Measurements from ENCODE around the gene IFNA6. TPM values are rescaled to one million over a fixed set of nuclear protein-coding genes. Genes with fewer than 3 reads are reported as not detected.

Gene IFNA6
- not detected in 2 replicates for total RNA-seq

DNA sequence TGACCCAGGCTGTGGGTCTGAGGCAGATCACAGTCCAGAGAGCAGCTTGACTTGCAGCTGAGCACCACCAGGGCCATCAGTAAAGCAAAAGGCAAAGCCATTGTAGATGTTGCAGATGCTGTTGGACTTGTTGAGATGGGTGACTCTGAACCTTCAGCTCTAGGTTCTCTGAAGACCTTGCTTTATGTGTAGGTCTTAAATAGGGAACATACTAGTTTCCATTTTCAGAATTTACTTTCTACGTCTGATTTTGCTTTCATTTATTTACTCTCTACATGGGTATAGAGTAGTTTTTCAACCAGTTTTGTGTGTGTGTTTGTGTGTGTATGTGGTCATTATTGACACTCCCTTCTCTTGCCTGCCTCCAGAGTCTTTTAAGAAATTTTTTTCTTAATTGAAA lies at the start of gene IFNA6:
TSS of gene IFNA6 (minus strand) at position 101 of the 400 bp plus-strand sequence. CDS start at position 101, 0 bp downstream.
- Histone ChIP-seq H3K27me3 (ENCODE audit: control insufficient read depth, insufficient read depth, low read length) (peaks cover 6% of the 10 kb centered on the region), H3K36me3 (ENCODE audit: control insufficient read depth, insufficient read depth, low read length) (no peaks in the 10 kb centered on the region), H3K4me3 (ENCODE audit: low read depth, low read length) (no peak within 1 kb of the TSS)
- DNase-seq (ENCODE audit: low read depth) (no peak), FAIRE-seq (peak; percentile 18)
- TF ChIP-seq CTCF (IDR thresholded peaks at IDR 0.05; ENCODE audit: insufficient read depth, low read length, severe bottlenecking), result no peak

GRCh38 chr9:21399956-21400355 lies 49.3 kb upstream of the IFNA6 start:
- Histone ChIP-seq H3K36me3 (ENCODE audit: control insufficient read depth, insufficient read depth, low read length) (no peaks in the 10 kb centered on the region), H3K4me3 (ENCODE audit: low read depth, low read length) (no peak overlapping the region), H3K27me3 (ENCODE audit: control insufficient read depth, insufficient read depth, low read length) (peaks cover 23% of the 10 kb centered on the region)
- FAIRE-seq (no peak), DNase-seq (ENCODE audit: low read depth) (no peak)
- TF ChIP-seq CTCF (IDR thresholded peaks at IDR 0.05; ENCODE audit: insufficient read depth, low read length, severe bottlenecking), result no peak

DNA sequence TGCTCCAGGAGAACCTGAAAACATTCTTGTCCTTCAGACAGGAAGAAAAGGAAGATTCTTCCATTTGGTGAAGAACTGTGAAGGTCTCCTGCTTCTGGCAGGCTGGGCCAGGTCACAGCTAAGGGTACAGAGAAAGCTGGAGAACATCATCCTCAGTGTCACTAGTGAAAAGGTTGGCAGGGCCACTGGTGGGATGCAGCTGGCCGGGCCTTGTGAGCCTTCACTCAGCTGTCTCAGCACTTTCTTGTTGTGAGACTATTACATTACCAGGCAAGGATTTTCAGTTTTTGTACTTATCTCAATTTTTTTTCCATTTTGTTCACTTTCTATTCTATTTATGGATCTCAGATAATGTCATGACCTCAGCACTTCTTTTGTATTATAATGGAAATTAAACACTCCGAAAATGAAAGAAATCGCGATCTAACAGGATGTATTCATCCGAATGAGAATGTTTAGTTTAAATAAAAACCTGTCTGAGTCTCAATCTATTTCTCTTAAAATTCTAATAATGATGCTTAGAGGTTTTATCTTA lies 48.3 kb upstream of the IFNA6 start:
- Histone ChIP-seq H3K36me3 (ENCODE audit: control insufficient read depth, insufficient read depth, low read length) (no peaks in the 10 kb centered on the region), H3K27me3 (ENCODE audit: control insufficient read depth, insufficient read depth, low read length) (peaks cover 23% of the 10 kb centered on the region), H3K4me3 (ENCODE audit: low read depth, low read length) (no peak overlapping the region)
- FAIRE-seq, result no peak
- no peak for TF ChIP-seq CTCF (IDR thresholded peaks at IDR 0.05; ENCODE audit: insufficient read depth, low read length, severe bottlenecking)
- DNase-seq (ENCODE audit: low read depth), result no peak

DNA sequence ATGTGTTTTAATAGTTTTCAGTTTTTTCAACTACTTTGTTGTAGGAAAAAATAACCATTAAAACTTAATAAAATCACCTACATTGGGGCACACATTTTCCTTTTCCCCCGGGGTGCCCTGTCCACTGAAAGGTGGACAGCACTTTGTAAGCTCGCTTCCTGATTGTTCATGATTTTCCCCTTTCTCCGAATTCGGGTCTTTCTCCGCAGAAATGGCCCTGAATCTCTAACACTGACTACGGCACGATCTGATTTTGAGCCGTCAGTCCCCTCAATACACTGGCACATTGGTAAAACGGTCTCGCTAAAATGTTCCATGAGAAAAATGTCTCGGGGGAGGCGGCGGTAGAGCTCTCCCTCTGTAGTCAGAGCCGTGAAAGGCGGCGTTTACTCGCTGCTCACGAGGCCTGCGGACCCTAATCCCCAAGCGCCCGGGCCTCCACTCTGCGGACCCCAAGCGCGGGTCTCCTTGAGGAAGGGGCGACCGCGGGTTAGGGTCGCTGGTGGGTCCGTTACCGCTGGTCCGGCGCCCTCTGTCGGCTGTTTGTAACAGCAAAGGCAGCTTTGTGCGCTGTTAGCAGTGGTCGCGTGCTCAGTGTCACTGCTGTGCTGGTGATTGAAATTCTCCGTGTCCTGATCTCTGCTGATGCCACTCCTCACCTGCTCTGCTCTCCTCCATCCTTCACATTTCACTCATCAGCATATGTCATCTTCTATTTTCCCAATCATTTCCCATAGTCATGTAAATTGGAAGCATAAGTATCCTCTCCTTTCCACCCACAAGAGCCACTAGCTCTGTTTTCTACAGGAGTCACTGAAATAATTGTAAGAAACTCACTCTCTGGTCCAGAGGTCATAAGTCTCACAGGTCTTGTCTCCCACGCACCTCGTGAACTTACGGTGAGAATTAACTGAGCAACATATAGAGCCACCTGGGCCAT lies 45.4 kb upstream of the IFNA6 start:
- no peaks in the 10 kb centered on the region for H3K36me3 ChIP-seq (ENCODE audit: control insufficient read depth, insufficient read depth, low read length)
- FAIRE-seq (no peak), DNase-seq (ENCODE audit: low read depth) (no peak)
- peak; percentile 95 for TF ChIP-seq CTCF (IDR thresholded peaks at IDR 0.05; ENCODE audit: insufficient read depth, low read length, severe bottlenecking)
- H3K4me3 ChIP-seq (ENCODE audit: low read depth, low read length), result no peak overlapping the region
- peaks cover 23% of the 10 kb centered on the region for H3K27me3 ChIP-seq (ENCODE audit: control insufficient read depth, insufficient read depth, low read length)

GRCh38 chr9:21392270-21392669 lies 41.6 kb upstream of the IFNA6 start:
- TF ChIP-seq CTCF (IDR thresholded peaks at IDR 0.05; ENCODE audit: insufficient read depth, low read length, severe bottlenecking), result peak; percentile 8
- Histone ChIP-seq H3K27me3 (ENCODE audit: control insufficient read depth, insufficient read depth, low read length) (peaks cover 21% of the 10 kb centered on the region), H3K36me3 (ENCODE audit: control insufficient read depth, insufficient read depth, low read length) (no peaks in the 10 kb centered on the region), H3K4me3 (ENCODE audit: low read depth, low read length) (no peak overlapping the region)
- DNase-seq (ENCODE audit: low read depth) (peak; percentile 37), FAIRE-seq (no peak)
